Measurements from ENCODE around the gene CMSS1.

CMSS1 gene

GRCh38 chr3:100072326-100073048, 254.8 kb downstream of the CMSS1 start:
- Histone ChIP-seq H4K91ac (ENCODE audit: low read depth, low read length) (no peak overlapping the region), H3K4ac (ENCODE audit: low read depth, low read length) (no peak overlapping the region), H3K27ac (ENCODE audit: low read depth, low read length) (no peak overlapping the region), H4K12ac (ENCODE audit: low read depth, low read length) (no peak overlapping the region), H2AK5ac (ENCODE audit: low read length) (no peak overlapping the region), H3K36me3 (ENCODE audit: control insufficient read depth in 1 of 2, insufficient read depth in 2 of 2, low read length in 2 of 2) (no peaks in the 10 kb centered on the region), H3K27me3 (ENCODE audit: insufficient read depth, low read length) (no peaks in the 10 kb centered on the region), H2BK12ac (ENCODE audit: low read length) (no peak overlapping the region), H2BK120ac (ENCODE audit: insufficient read depth, low read length, poor library complexity) (no peak overlapping the region), H3K23ac (ENCODE audit: low read length) (no peak overlapping the region), H3K79me1 (ENCODE audit: low read length) (peaks cover 5% of the 10 kb centered on the region), H3K14ac (ENCODE audit: low read length) (no peak overlapping the region), H3K4me3 (ENCODE audit: low read depth, low read length) (no peak overlapping the region), H3K9me3 (ENCODE audit: insufficient read depth, low read depth, low read length) (no peaks in the 10 kb centered on the region), H3K4me2 (ENCODE audit: low read length) (no peak overlapping the region), H3K9ac (ENCODE audit: low read length) (no peak overlapping the region), H2AFZ (ENCODE audit: insufficient read depth, low read length, poor library complexity) (no peak overlapping the region), H2BK5ac (ENCODE audit: low read depth, low read length, poor library complexity) (no peak overlapping the region), H3K18ac (ENCODE audit: low read length) (no peak overlapping the region), H4K8ac (ENCODE audit: low read depth, low read length) (no peak overlapping the region), H3K79me2 (ENCODE audit: control insufficient read depth, insufficient read depth, low read length, poor library complexity) (no peaks in the 10 kb centered on the region), H3K4me1 (ENCODE audit: control insufficient read depth in 1 of 2, insufficient read depth in 2 of 2, low read length in 2 of 2) (peaks cover 0 to 6% of the 10 kb centered on the region in 2 experiments)
- no peak for DNase-seq
- no CpG with 5 or more reads among the region's 3 CpGs for WGBS (ENCODE audit: extremely low coverage, insufficient coverage, insufficient read length)

- Histone ChIP-seq H3K4me2 (ENCODE audit: low read length) (no peak overlapping the region), H3K9ac (ENCODE audit: low read length) (no peak overlapping the region), H2AK5ac (ENCODE audit: low read length) (no peak overlapping the region), H4K12ac (ENCODE audit: low read depth, low read length) (no peak overlapping the region), H3K9me3 (ENCODE audit: insufficient read depth, low read depth, low read length) (no peaks in the 10 kb centered on the region), H2BK12ac (ENCODE audit: low read length) (peak overlapping the region; percentile 72), H3K18ac (ENCODE audit: low read length) (no peak overlapping the region), H3K14ac (ENCODE audit: low read length) (no peak overlapping the region), H4K8ac (ENCODE audit: low read depth, low read length) (no peak overlapping the region), H3K27me3 (ENCODE audit: insufficient read depth, low read length) (no peaks in the 10 kb centered on the region), H3K79me1 (ENCODE audit: low read length) (peaks cover 5% of the 10 kb centered on the region), H3K4me3 (ENCODE audit: low read depth, low read length) (no peak overlapping the region), H3K79me2 (ENCODE audit: control insufficient read depth, insufficient read depth, low read length, poor library complexity) (no peaks in the 10 kb centered on the region), H2BK120ac (ENCODE audit: insufficient read depth, low read length, poor library complexity) (no peak overlapping the region), H4K91ac (ENCODE audit: low read depth, low read length) (no peak overlapping the region), H3K4me1 (ENCODE audit: control insufficient read depth in 1 of 2, insufficient read depth in 2 of 2, low read length in 2 of 2) (peaks cover 0 to 6% of the 10 kb centered on the region in 2 experiments), H2BK5ac (ENCODE audit: low read depth, low read length, poor library complexity) (no peak overlapping the region), H3K27ac (ENCODE audit: low read depth, low read length) (peak overlapping the region; percentile 30), H3K4ac (ENCODE audit: low read depth, low read length) (no peak overlapping the region), H2AFZ (ENCODE audit: insufficient read depth, low read length, poor library complexity) (no peak overlapping the region), H3K36me3 (ENCODE audit: control insufficient read depth in 1 of 2, insufficient read depth in 2 of 2, low read length in 2 of 2) (no peaks in the 10 kb centered on the region), H3K23ac (ENCODE audit: low read length) (no peak overlapping the region)
- WGBS (ENCODE audit: extremely low coverage, insufficient coverage, insufficient read length), result no CpG with 5 or more reads among the region's 1 CpG
- DNase-seq, result no peak
Measured at GRCh38 chr3:100073049-100073713, 255.5 kb downstream of the CMSS1 start.

GRCh38 chr3:100073714-100074307, 256.1 kb downstream of the CMSS1 start:
- H2AK5ac ChIP-seq (ENCODE audit: low read length), result no peak overlapping the region
- H4K8ac ChIP-seq (ENCODE audit: low read depth, low read length), result peak overlapping the region; percentile 71
- H3K36me3 ChIP-seq (ENCODE audit: control insufficient read depth in 1 of 2, insufficient read depth in 2 of 2, low read length in 2 of 2), result no peaks in the 10 kb centered on the region
- H3K14ac ChIP-seq (ENCODE audit: low read length), result no peak overlapping the region
- DNase-seq, result no peak
- no peak overlapping the region for H4K91ac ChIP-seq (ENCODE audit: low read depth, low read length)
- H3K27me3 ChIP-seq (ENCODE audit: insufficient read depth, low read length), result no peaks in the 10 kb centered on the region
- no peak overlapping the region for H2BK5ac ChIP-seq (ENCODE audit: low read depth, low read length, poor library complexity)
- H4K12ac ChIP-seq (ENCODE audit: low read depth, low read length), result no peak overlapping the region
- H3K9ac ChIP-seq (ENCODE audit: low read length), result no peak overlapping the region
- WGBS (ENCODE audit: extremely low coverage, insufficient coverage, insufficient read length), result no CpG with 5 or more reads among the region's 10 CpGs
- H2BK12ac ChIP-seq (ENCODE audit: low read length), result peak overlapping the region; percentile 72
- H3K18ac ChIP-seq (ENCODE audit: low read length), result no peak overlapping the region
- H2BK120ac ChIP-seq (ENCODE audit: insufficient read depth, low read length, poor library complexity), result peak overlapping the region; percentile 33
- no peak overlapping the region for H2AFZ ChIP-seq (ENCODE audit: insufficient read depth, low read length, poor library complexity)
- peak overlapping the region; percentile 21 for H3K4me2 ChIP-seq (ENCODE audit: low read length)
- H3K4me1 ChIP-seq (ENCODE audit: control insufficient read depth in 1 of 2, insufficient read depth in 2 of 2, low read length in 2 of 2), result peaks cover 0 to 6% of the 10 kb centered on the region in 2 experiments
- H3K79me1 ChIP-seq (ENCODE audit: low read length), result peaks cover 5% of the 10 kb centered on the region
- no peak overlapping the region for H3K4me3 ChIP-seq (ENCODE audit: low read depth, low read length)
- no peaks in the 10 kb centered on the region for H3K79me2 ChIP-seq (ENCODE audit: control insufficient read depth, insufficient read depth, low read length, poor library complexity)
- H3K27ac ChIP-seq (ENCODE audit: low read depth, low read length), result peak overlapping the region; percentile 30
- no peak overlapping the region for H3K23ac ChIP-seq (ENCODE audit: low read length)
- no peaks in the 10 kb centered on the region for H3K9me3 ChIP-seq (ENCODE audit: insufficient read depth, low read depth, low read length)
- no peak overlapping the region for H3K4ac ChIP-seq (ENCODE audit: low read depth, low read length)

GRCh38 chr3:100075196-100075595, 257.5 kb downstream of the CMSS1 start:
- no peak overlapping the region for H2AK5ac ChIP-seq (ENCODE audit: low read length)
- H3K4ac ChIP-seq (ENCODE audit: low read depth, low read length), result no peak overlapping the region
- no CpG with 5 or more reads among the region's 4 CpGs for WGBS (ENCODE audit: extremely low coverage, insufficient coverage, insufficient read length)
- no peaks in the 10 kb centered on the region for H3K79me2 ChIP-seq (ENCODE audit: control insufficient read depth, insufficient read depth, low read length, poor library complexity)
- H3K4me1 ChIP-seq (ENCODE audit: control insufficient read depth in 1 of 2, insufficient read depth in 2 of 2, low read length in 2 of 2), result peaks cover 0 to 6% of the 10 kb centered on the region in 2 experiments
- no peaks in the 10 kb centered on the region for H3K27me3 ChIP-seq (ENCODE audit: insufficient read depth, low read length)
- H3K9ac ChIP-seq (ENCODE audit: low read length), result no peak overlapping the region
- H3K9me3 ChIP-seq (ENCODE audit: insufficient read depth, low read depth, low read length), result no peaks in the 10 kb centered on the region
- H4K91ac ChIP-seq (ENCODE audit: low read depth, low read length), result no peak overlapping the region
- no peak overlapping the region for H2BK12ac ChIP-seq (ENCODE audit: low read length)
- H2BK5ac ChIP-seq (ENCODE audit: low read depth, low read length, poor library complexity), result no peak overlapping the region
- no peak overlapping the region for H3K23ac ChIP-seq (ENCODE audit: low read length)
- H3K14ac ChIP-seq (ENCODE audit: low read length), result no peak overlapping the region
- H2BK120ac ChIP-seq (ENCODE audit: insufficient read depth, low read length, poor library complexity), result no peak overlapping the region
- H3K4me2 ChIP-seq (ENCODE audit: low read length), result no peak overlapping the region
- no peak overlapping the region for H2AFZ ChIP-seq (ENCODE audit: insufficient read depth, low read length, poor library complexity)
- H3K79me1 ChIP-seq (ENCODE audit: low read length), result peaks cover 5% of the 10 kb centered on the region
- H3K27ac ChIP-seq (ENCODE audit: low read depth, low read length), result no peak overlapping the region
- H3K4me3 ChIP-seq (ENCODE audit: low read depth, low read length), result no peak overlapping the region
- H3K18ac ChIP-seq (ENCODE audit: low read length), result no peak overlapping the region
- H4K8ac ChIP-seq (ENCODE audit: low read depth, low read length), result no peak overlapping the region
- no peaks in the 10 kb centered on the region for H3K36me3 ChIP-seq (ENCODE audit: control insufficient read depth in 1 of 2, insufficient read depth in 2 of 2, low read length in 2 of 2)
- no peak for DNase-seq
- H4K12ac ChIP-seq (ENCODE audit: low read depth, low read length), result no peak overlapping the region
